Measurements from ENCODE around the gene COL4A4.

DNA sequence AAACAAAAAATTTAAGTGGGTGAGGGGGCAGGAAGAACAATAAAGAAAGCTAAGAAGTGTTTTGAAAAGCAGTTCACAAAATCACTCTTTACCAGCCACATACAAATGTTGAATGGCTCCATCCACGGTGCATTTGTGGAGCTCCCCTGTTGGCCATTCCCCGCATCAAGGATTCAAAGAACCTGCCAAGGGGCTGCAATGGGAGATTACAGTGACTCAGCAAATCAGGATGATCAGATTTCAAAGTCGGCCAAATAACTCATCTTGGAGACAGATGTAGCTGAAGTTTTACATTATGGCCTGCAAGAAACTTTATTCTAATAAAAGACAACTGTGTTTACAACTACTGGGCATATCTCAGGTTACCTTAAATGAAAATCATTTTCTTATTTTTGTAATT lies 27.4 kb upstream of the COL4A4 start:
- TF ChIP-seq, protein P1, sequence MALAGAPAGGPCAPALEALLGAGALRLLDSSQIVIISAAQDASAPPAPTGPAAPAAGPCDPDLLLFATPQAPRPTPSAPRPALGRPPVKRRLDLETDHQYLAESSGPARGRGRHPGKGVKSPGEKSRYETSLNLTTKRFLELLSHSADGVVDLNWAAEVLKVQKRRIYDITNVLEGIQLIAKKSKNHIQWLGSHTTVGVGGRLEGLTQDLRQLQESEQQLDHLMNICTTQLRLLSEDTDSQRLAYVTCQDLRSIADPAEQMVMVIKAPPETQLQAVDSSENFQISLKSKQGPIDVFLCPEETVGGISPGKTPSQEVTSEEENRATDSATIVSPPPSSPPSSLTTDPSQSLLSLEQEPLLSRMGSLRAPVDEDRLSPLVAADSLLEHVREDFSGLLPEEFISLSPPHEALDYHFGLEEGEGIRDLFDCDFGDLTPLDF (CRISPR knock-in tag; IDR thresholded peaks at IDR 0.05) = no peak
- TF ChIP-seq TP53 (CRISPR knock-in tag; IDR thresholded peaks at IDR 0.05) = no peak
- TF ChIP-seq, protein P2, sequence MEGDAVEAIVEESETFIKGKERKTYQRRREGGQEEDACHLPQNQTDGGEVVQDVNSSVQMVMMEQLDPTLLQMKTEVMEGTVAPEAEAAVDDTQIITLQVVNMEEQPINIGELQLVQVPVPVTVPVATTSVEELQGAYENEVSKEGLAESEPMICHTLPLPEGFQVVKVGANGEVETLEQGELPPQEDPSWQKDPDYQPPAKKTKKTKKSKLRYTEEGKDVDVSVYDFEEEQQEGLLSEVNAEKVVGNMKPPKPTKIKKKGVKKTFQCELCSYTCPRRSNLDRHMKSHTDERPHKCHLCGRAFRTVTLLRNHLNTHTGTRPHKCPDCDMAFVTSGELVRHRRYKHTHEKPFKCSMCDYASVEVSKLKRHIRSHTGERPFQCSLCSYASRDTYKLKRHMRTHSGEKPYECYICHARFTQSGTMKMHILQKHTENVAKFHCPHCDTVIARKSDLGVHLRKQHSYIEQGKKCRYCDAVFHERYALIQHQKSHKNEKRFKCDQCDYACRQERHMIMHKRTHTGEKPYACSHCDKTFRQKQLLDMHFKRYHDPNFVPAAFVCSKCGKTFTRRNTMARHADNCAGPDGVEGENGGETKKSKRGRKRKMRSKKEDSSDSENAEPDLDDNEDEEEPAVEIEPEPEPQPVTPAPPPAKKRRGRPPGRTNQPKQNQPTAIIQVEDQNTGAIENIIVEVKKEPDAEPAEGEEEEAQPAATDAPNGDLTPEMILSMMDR (IDR thresholded peaks at IDR 0.05) = no peak
- TF ChIP-seq, protein P3, sequence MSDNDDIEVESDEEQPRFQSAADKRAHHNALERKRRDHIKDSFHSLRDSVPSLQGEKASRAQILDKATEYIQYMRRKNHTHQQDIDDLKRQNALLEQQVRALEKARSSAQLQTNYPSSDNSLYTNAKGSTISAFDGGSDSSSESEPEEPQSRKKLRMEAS (CRISPR knock-in tag; IDR thresholded peaks at IDR 0.05) = no peak
- no peak for TF ChIP-seq ZNF121 (CRISPR knock-in tag; IDR thresholded peaks at IDR 0.05)

Data from WTC11 (cell line).